Measurements from ENCODE around the gene ACTN4.
A peak's percentile ranks its signal among the peaks of the same experiment; 100 is the strongest.

The ACTN4 gene

DNA sequence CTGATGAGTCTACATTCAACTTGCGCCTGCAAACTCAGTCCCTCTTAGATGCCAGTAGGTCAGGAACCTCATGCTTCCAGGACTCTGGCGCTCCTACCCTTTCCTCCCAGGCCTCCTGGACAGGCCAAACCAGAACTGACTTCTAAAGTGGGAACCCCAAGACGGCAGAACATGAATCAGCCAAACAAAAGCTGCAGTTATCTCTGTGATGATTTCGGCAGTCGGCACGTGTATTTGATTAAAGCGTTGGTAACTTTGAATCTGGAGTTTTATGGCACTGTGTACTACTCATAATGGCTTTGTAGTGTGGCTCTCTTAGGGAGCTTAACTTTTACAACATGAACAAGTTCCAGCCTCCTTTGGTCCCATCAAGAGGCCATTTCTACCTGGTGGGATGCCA lies 13.7 kb downstream of the ACTN4 start:
- DNase-seq (ENCODE audit: low spot score) = no peak

DNA sequence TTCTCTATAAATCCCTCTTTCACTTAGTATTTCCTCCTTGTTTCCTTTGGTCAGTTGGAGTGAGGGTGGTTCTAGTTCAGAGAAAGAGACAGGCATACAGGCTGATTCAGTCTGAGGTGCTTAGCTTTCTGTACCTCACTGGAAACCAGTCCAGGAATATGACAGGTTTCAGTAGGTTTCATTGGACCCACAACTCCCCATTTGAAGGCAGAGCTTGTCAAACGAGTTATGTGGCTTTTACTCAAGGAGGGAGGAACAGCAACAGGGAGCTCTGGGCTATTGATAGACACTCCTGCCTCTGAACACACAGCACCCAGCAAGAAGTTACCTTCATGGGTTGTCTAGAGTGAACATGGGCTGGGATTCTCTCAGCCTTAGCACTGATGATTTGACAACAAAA lies 14.5 kb downstream of the ACTN4 start:
- DNase-seq (ENCODE audit: low spot score) = no peak

- no peak for DNase-seq (ENCODE audit: low spot score)
These were observed 15.2 kb downstream of the ACTN4 start for GRCh38 chr19:38662537-38663155.

GRCh38 chr19:38663156-38663651 lies 15.8 kb downstream of the ACTN4 start:
- DNase-seq (ENCODE audit: low spot score) = no peak

GRCh38 chr19:38663957-38664502 lies 16.6 kb downstream of the ACTN4 start:
- no peak for DNase-seq (ENCODE audit: low spot score)

DNA sequence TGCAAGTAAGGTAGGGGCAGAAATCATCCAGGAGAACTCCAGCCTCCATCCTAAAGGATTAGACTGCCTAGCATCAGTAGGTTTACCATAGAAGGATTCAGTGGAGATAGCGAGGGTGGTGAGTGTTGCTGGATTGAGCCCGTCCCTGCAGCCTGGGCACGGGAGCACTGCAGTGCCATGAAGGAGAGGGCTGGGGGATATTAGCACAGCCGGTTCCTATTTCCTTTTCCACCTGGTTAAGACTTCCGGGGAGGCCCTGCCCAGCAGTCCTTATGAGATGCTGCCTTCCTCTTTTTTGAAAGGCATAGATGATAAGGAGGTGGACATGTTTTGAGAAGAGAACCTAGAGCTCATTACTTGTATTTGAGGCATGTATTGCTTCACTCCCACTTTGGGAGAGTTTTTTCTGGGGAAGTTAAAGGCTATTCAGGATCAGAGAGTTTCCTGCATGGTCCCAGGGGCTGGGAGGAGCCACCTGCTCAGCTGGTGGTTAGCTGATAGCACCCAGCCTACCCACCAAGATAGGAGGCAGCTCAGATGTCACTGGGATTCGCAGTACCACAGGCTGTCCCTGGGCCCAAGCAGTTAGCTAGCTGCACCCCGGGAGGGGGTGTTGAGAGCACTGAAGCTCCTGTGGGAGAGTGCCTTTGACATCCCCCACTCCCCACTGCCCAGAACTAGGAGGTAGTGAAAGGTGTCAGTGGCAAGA lies 17.2 kb downstream of the ACTN4 start:
- no peak for DNase-seq (ENCODE audit: low spot score)

- no peak for DNase-seq (ENCODE audit: low spot score)
These were observed 17.9 kb downstream of the ACTN4 start for GRCh38 chr19:38665219-38665931.

DNA sequence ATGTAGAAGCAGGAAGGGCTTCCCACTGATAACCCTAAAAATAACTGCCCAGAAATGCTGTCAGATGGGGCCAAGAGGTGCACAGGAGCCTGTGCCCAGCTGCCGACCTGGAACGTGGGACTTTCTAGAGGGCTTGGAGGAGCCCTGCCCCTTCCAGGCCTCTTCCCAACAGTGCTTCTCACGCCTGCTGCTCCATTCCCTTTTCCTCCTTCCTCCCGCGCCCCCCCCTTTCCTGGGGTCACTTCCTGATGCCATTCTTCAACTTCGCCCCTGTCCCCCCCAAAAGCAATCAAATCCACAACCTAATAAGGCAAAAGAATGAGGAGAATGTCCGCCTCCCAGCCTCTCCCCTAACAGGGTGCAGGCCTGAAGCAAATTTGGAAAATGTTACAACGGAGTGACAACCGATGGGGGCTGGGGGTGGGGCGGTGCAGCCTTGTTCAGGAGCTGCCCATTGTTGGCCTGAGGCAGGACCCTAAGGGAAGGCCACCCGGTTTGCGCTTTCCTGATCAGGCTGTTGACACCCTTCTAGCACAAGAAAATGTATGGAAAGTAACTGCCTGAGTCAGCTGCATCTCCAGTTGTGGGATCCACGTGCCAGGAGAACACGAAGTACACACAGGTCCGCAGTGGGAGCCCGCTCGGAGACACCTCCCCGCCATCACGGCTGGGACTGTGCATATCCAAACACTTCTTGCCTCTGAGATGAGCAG lies 18.7 kb downstream of the ACTN4 start:
- peak; percentile 71 for DNase-seq (ENCODE audit: low spot score)

GRCh38 chr19:38666663-38667511 lies 19.4 kb downstream of the ACTN4 start:
- DNase-seq (ENCODE audit: low spot score) = peak; percentile 71

GRCh38 chr19:38667661-38668171 lies 20.3 kb downstream of the ACTN4 start:
- DNase-seq (ENCODE audit: low spot score) = peak; percentile 44

GRCh38 chr19:38669552-38669951 lies 22.1 kb downstream of the ACTN4 start:
- no peak for DNase-seq (ENCODE audit: low spot score)

- DNase-seq (ENCODE audit: low spot score) = peak; percentile 48
These were observed 23.5 kb downstream of the ACTN4 start for GRCh38 chr19:38670921-38671398.

- DNase-seq (ENCODE audit: low spot score) = no peak
These were observed 24.2 kb downstream of the ACTN4 start for GRCh38 chr19:38671654-38672053.

DNA sequence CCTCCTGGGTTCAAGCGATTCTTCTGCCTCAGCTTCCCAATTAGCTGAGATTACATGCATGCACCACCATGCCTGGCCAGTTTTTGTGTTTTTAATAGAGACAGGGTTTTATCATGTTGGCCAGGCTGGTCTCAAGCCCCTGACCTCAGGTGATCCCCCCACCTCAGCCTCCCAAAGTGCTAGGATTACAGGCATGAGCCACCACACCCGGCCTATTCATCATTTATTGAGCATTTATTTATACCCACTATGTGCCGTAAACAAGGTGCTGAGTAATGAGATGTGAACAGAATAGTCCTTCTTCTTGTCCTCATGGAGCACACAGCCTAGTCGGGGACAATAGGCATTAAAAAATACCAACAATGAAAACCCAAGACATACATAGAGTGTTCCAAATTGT lies 25.6 kb downstream of the ACTN4 start:
- DNase-seq (ENCODE audit: low spot score) = no peak

- DNase-seq (ENCODE audit: low spot score) = no peak
These were observed 27.1 kb downstream of the ACTN4 start for GRCh38 chr19:38674388-38675171.

DNA sequence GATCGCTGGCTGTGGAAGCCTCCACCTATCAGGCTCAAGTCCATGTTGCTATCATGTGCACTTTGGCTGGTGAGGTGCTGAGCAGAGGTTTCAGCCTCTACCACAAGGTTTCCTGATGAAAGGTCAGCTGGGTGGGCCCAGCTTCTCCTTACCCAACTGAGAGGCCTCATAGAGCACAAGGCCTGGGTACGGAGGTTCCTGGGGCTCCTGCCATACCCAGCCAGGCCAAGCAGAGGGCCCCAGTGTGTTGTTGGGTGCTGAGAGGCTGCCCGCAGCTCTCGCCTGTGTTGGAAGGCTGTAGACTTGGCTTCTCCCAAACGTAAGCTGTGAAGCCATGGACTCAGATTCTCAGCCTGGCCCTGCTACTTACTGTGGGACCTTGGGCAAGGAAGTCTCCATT lies 28.2 kb downstream of the ACTN4 start:
- no peak for DNase-seq (ENCODE audit: low spot score)

DNA sequence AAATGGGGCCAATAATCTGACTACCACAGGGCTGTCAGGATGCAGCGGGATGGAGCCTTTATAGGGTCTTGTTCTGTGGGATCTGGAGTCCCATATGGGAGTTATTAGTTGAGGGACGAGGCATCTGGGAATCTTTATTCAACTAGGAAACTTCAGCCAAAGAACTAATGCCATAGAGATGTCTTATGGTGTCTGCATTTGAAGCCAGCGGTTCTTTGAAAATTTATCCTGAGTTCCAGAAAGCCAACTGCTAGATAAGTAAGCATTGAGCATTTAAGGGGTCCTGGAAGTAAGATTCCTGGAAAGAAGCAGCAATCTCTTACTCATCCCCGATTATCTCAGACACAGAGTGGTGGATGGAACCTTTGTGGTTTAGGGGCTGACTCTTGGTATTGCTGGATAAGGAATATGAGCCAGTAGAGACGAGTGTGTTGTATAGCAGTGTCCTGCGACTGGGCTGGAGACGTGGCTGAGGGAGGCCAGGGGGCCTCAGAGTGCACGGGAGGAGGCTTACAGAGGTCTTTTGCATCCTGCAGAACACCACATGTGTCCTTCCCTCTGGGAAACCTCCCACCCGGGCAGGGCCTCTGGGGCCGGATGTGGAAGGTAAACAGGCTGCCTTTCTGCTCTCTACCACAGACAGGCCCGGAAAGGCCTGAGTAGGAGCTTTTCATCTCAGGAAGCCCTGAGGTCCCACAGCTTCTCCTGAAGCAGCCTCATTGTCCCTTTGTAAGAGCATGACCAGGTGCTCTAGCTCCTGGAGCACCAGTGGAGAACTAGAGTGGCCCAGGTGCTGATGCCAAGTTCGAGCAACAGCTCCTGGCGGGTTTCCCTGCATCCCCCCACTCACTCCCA lies 28.8 kb downstream of the ACTN4 start:
- DNase-seq (ENCODE audit: low spot score) = peak; percentile 47

DNA sequence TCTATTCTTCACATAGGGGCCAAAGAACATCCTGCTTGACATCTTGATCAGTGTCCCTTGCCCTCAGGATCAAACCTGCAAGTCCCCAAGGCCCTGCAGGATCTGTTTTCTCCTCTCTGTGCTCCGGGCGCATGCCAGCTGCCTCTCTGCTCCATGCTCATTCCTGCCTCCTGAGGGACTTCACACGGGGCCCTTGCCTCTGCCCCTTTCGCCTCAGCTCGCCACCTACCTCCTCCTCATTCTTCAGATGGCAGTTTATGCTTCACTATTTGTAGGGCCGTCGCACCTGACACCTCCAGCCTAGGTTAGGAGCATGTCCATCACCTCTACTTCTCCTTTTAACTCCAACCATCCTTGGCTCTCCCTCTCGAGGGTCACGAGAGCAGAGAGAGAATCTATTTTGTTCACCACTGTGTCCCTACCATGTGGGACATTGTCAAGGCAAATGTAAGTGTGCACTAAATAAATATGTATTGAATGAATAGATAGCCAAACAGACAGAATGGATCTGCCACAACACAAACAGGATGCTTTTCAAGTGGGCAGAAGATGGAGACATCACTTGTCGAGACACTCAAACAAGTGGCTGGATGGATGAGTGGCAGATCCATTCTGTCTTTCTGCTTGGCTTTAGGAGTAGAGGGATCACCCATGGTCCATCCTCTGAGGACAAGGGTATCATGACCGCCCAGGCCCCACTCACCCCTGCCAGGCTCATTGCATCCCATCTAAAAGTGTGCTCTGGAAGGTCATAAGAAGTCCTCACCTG lies 29.6 kb downstream of the ACTN4 start:
- no peak for DNase-seq (ENCODE audit: low spot score)

All from AG08395 (cell line).